SK-N-SH treated with all-trans-retinoic acid at 6 μM for 48 hours (cell line): ENCODE results near the gene MATR3.
"Not testable (repeated sequence)": the region's sequence is repeated elsewhere in the genome, so short reads cannot be mapped to it uniquely, and the experiment has no call there.

Experiments used
- ATAC-seq: fragments of 200-7000 bp; cut with Tn5 transposase; 3 replicates; pipeline ENCODE4 v1.9.1; 2020; ENCODE audit warnings: mild to moderate bottlenecking, moderate library complexity
- ARNTL ChIP-seq: fragments of 450-650 bp; formaldehyde crosslinking; IDR thresholded peaks from 2 replicates; pipeline ENCODE4 v1.5.0; 2020; ENCODE audit warnings: low read depth, mild to moderate bottlenecking, moderate library complexity, borderline replicate concordance
- BACH2 ChIP-seq: fragments of 250-450 bp; sonication (Bioruptor Pico); IDR thresholded peaks from 2 replicates; pipeline ENCODE4 v1.9.0; 2021; ENCODE audit warnings: mild to moderate bottlenecking, borderline replicate concordance
- CSDC2 ChIP-seq: fragments of 250-450 bp; sonication (Bioruptor Pico); IDR thresholded peaks from 2 replicates; pipeline ENCODE4 v1.5.0; 2020; ENCODE audit warnings: mild to moderate bottlenecking, moderate library complexity
- ESRRG ChIP-seq: fragments of 250-450 bp; sonication (Bioruptor Pico); IDR thresholded peaks from 2 replicates; pipeline ENCODE4 v1.6.1; 2021; ENCODE audit warnings: mild to moderate bottlenecking
- GLIS3 ChIP-seq: fragments of 250-450 bp; sonication (Bioruptor Pico); IDR thresholded peaks from 2 replicates; pipeline ENCODE4 v1.5.0; 2020; ENCODE audit warnings: mild to moderate bottlenecking, moderate library complexity
- ISL1 ChIP-seq: fragments of 250-450 bp; sonication (Bioruptor Pico); IDR thresholded peaks from 2 replicates; pipeline ENCODE4 v2.1.2; 2022; ENCODE audit warnings: mild to moderate bottlenecking, moderate library complexity
- PPARA ChIP-seq: fragments of 250-450 bp; sonication (Bioruptor Pico); IDR thresholded peaks from 2 replicates; pipeline ENCODE4 v1.5.0; 2020; ENCODE audit warnings: mild to moderate bottlenecking, borderline replicate concordance
- RARB ChIP-seq: fragments of 250-450 bp; sonication (Bioruptor Pico); IDR thresholded peaks from 2 replicates; pipeline ENCODE4 v1.8.0; 2021; ENCODE audit warnings: mild to moderate bottlenecking, moderate library complexity
- SNAI2 ChIP-seq: fragments of 250-450 bp; sonication (Bioruptor Pico); IDR thresholded peaks from 2 replicates; pipeline ENCODE4 v1.5.0; 2020; ENCODE audit warnings: mild to moderate bottlenecking, moderate library complexity
- TOX ChIP-seq: fragments of 250-450 bp; sonication (Bioruptor Pico); IDR thresholded peaks from 2 replicates; pipeline ENCODE4 v1.8.0; 2021; ENCODE audit warnings: mild to moderate bottlenecking, moderate library complexity, borderline replicate concordance
- ZC3H10 ChIP-seq: fragments of 250-450 bp; sonication (Bioruptor Pico); IDR thresholded peaks from 2 replicates; pipeline ENCODE4 v1.5.1; 2021; ENCODE audit warnings: mild to moderate bottlenecking, moderate library complexity
- ZFP3 ChIP-seq: fragments of 250-450 bp; sonication (Bioruptor Pico); IDR thresholded peaks from 2 replicates; pipeline ENCODE4 v1.5.0; 2020; ENCODE audit warnings: mild to moderate bottlenecking, moderate library complexity
- ZNF565 ChIP-seq: fragments of 450-650 bp; formaldehyde crosslinking; conservative IDR thresholded peaks from 2 replicates; pipeline ENCODE4 v1.5.0; 2020; ENCODE audit warnings: low read depth, mild to moderate bottlenecking, moderate library complexity
- ZNF70 ChIP-seq: fragments of 450-650 bp; formaldehyde crosslinking; IDR thresholded peaks from 2 replicates; pipeline ENCODE4 v1.5.0; 2020; ENCODE audit warnings: mild to moderate bottlenecking, moderate library complexity
- ZNF8 ChIP-seq: fragments of 450-650 bp; formaldehyde crosslinking; IDR thresholded peaks from 2 replicates; pipeline ENCODE4 v1.5.0; 2020; ENCODE audit warnings: mild to moderate bottlenecking, moderate library complexity
- TF ChIP-seq, protein P1 (sequence below): fragments of 250-450 bp; sonication (Bioruptor Pico); IDR thresholded peaks from 2 replicates; pipeline ENCODE4 v1.5.1; 2021; ENCODE audit warnings: mild to moderate bottlenecking, moderate library complexity
- TF ChIP-seq, protein P2 (sequence below): fragments of 250-450 bp; sonication (Bioruptor Pico); IDR thresholded peaks from 2 replicates; pipeline ENCODE4 v1.8.0; 2020; ENCODE audit warnings: mild to moderate bottlenecking, moderate library complexity, borderline replicate concordance

Gene MATR3

DNA sequence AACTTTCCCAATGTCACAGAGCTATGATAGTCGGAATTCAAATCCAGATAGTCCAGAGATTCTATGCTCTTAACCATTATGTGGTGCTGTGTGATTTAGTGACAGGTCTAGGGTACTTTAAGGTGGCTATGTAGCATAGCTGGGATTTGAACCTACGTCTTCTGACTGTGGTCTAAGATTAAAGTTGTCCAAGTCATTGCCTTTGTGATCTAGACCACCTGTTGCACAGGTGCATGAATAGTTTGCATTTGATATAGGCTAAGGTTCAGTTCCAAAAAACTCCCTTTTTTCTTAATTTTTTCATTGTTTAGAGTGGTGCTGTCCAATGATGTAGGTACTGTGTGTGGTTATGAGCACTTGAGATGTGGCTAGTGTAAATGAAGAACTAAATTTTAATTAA is 50.6 kb downstream of the MATR3 start:
- no peak for ATAC-seq
- no peak for TF ChIP-seq GLIS3
- TF ChIP-seq ZNF70 (CRISPR knock-in tag), result no peak
- TF ChIP-seq ZFP3 (CRISPR knock-in tag), result no peak
- TF ChIP-seq ZNF565, result no peak
- TF ChIP-seq RARB (CRISPR knock-in tag), result no peak
- no peak for TF ChIP-seq SNAI2 (CRISPR knock-in tag)

DNA sequence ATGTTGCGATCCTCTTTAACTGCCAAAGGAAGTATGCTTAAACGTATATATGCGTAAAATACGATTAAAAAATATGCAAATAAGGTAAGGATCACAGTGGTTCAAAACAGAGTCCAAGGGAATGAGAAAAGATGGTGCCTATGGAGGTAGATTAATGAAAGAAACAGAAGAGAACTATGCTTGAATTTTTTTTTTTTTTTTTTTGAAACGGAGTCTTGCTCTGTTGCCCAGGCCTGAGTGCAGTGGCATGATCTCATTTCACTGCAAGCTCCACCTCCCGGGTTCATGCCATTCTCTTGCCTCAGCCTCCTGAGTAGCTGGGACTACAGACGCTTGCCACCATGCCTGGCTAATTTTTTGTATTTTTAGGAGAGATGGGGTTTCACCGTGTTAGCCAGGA is 51.9 kb downstream of the MATR3 start:
- not testable (repeated sequence) for ATAC-seq

DNA sequence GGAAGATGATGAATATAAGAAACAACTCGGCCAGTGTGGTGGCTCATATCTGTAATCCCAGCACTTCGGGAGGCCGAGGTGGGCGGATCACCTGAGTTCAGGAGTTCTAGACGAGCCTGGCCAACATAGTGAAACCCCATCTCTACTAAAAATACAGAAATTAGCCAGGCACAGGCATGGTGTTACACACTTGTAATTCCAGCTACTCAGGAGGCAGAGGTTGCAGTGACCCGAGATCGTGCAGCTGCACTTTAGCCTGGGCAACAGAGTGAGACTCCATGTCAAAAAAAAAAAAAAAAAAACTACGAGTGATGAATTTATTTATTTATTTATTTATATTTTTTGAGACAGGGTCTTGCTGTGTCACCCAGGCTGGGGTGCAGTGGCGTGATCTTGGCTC is 54.3 kb downstream of the MATR3 start:
- not testable (repeated sequence) for ATAC-seq

DNA sequence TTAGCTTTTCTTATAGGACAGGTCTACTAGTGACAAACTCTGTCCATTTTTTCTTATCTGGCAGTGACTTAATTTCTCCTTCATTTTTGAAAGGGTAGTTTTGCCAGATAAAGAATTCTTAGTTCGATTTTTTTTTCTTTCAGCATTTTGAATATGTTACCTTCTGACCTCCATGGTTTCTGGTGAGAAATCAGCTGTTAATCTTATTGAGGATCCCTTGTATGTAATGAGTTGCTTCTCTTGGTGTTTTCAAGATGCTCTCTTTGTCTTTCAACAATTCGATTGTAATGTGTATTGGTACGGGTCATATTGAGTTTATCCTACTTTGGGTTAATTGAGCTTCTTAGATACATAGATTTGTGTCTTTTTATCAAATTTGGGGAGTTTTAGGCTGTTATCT is 60.6 kb downstream of the MATR3 start:
- no peak for ATAC-seq
- TF ChIP-seq ZNF8 (no peak), RARB (CRISPR knock-in tag) (no peak), ZNF70 (CRISPR knock-in tag) (no peak), BACH2 (CRISPR knock-in tag) (no peak), ZNF565 (no peak), ZFP3 (CRISPR knock-in tag) (no peak), ISL1 (CRISPR knock-in tag) (no peak), GLIS3 (no peak), ARNTL (CRISPR knock-in tag) (no peak), ZC3H10 (no peak)
- TF ChIP-seq, protein P1, sequence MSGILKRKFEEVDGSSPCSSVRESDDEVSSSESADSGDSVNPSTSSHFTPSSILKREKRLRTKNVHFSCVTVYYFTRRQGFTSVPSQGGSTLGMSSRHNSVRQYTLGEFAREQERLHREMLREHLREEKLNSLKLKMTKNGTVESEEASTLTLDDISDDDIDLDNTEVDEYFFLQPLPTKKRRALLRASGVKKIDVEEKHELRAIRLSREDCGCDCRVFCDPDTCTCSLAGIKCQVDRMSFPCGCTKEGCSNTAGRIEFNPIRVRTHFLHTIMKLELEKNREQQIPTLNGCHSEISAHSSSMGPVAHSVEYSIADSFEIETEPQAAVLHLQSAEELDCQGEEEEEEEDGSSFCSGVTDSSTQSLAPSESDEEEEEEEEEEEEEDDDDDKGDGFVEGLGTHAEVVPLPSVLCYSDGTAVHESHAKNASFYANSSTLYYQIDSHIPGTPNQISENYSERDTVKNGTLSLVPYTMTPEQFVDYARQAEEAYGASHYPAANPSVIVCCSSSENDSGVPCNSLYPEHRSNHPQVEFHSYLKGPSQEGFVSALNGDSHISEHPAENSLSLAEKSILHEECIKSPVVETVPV (CRISPR knock-in tag), result no peak

DNA sequence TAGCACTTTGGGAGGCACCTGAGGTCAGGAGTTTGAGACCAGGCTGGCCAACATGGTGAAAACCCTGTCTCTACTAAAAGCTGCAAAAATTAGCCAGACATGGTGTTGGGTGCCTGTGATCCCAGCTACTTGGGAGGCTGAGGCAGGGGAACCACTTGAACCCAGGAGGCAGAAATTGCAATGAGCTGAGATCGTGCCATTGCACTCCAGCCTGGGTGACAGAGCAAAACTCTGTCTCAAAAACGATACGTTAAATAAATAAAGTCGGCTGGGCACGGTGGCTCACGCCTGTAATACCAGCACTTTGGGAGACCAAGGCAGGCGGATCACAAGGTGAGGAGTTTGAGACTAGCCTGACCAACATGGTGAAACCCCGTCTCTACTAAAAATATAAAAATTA is 62.4 kb downstream of the MATR3 start:
- not testable (repeated sequence) for ATAC-seq

DNA sequence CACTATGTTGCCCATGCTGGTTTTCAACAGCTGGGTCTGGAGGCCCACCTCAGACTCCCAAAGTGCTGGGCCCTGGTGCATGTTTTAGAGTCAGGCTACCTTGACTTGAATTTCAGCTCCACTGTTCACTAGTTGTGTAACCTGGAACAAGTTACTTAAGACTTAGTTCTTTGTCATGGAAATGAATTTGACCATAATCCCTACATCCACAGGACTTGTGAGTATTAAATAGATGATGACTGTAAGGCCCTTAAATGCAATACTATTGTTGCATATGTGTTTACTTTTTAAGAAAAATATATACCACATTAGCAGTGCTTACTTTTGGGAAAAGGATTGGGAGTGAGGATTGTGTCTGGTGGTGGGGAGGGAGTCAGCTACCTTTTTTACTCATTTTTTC is 64.5 kb downstream of the MATR3 start:
- no peak for TF ChIP-seq ARNTL (CRISPR knock-in tag)
- TF ChIP-seq RARB (CRISPR knock-in tag), result no peak
- ATAC-seq, result no peak

DNA sequence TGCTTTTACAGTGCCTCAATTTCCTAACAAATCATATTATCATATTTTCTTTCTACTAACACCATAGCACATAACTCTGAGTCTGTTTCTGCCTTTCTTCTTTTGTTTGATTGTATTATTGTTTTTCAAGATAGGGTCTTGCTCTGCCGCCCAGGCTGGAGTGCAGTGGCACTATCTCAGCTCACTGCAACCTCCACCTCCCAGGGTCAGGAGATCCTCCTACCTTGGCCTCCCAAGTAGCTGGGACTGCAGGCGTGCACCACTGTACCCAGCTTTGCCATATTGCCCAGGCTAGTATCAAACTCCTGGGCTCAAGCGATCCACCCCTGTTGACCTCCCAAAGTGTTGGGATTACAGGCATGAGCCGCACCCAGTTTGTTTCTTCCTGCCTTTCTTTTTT is 66.8 kb downstream of the MATR3 start:
- TF ChIP-seq ARNTL (CRISPR knock-in tag) (no peak), TOX (no peak), ZC3H10 (no peak), ISL1 (CRISPR knock-in tag) (no peak), ZNF70 (CRISPR knock-in tag) (no peak), ESRRG (no peak), ZNF565 (no peak), GLIS3 (no peak), PPARA (CRISPR knock-in tag) (no peak), SNAI2 (CRISPR knock-in tag) (no peak), CSDC2 (CRISPR knock-in tag) (no peak)
- TF ChIP-seq, protein P1 (CRISPR knock-in tag), result no peak
- ATAC-seq, result no peak

DNA sequence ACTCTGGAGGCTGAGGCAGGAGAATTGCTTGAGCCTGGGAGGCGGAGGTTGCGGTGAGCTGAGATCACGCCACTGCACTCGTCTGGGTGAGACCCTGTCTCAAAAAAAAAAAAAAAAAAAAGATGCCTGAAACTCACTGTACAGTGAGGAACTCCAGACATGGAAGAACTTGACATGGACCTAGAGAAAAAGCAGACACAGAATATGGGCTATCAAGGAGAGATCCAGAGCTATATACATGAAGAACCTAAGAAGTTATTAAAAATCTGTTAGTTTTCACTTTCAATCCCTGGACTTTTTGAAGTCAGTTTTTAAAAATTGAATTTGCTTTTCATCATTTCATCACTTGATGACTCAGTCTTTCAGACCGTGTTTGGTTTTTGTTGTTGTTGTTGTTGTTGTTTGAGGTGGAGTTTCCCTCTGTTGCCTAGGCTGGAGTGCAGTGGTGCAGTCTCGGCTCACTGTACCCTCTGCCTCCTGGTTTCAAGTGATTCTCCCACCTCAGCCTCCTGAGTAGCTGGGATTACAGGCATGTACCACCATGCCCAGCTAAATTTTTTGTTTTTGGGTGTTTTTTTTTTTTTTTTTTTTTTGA is 68.4 kb downstream of the MATR3 start:
- no peak for TF ChIP-seq TOX
- TF ChIP-seq, protein P1 (CRISPR knock-in tag), result no peak
- TF ChIP-seq, protein P2, sequence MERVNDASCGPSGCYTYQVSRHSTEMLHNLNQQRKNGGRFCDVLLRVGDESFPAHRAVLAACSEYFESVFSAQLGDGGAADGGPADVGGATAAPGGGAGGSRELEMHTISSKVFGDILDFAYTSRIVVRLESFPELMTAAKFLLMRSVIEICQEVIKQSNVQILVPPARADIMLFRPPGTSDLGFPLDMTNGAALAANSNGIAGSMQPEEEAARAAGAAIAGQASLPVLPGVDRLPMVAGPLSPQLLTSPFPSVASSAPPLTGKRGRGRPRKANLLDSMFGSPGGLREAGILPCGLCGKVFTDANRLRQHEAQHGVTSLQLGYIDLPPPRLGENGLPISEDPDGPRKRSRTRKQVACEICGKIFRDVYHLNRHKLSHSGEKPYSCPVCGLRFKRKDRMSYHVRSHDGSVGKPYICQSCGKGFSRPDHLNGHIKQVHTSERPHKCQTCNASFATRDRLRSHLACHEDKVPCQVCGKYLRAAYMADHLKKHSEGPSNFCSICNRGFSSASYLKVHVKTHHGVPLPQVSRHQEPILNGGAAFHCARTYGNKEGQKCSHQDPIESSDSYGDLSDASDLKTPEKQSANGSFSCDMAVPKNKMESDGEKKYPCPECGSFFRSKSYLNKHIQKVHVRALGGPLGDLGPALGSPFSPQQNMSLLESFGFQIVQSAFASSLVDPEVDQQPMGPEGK (CRISPR knock-in tag), result no peak
- ATAC-seq, result 0 out of 3 replicates have a peak, but pooled peaks have one; percentile 26
